Measurements from ENCODE around the gene NAV2.

DNA sequence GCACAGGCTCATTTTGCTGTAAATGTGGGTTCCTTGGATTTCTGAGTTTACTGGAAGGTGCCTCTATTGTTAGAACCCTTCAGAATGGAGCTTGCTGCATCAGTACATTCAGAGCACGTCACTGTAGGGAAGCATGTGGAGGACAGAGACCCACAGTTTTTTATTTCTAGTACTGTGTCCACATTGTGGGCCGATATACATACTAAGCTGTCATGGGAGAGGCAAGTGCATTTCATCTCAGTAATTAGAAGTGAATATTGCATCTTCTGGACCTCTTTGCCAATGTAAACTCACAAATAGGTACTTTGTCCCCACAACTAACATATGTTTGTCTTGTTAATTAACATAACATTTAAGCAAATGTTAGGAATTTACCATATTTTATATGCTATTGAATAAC is 139.7 kb downstream of the NAV2 start:
- TF ChIP-seq POLR2A (IDR thresholded peaks at IDR 0.05; ENCODE audit: extremely low read depth, insufficient read length) = no peak
- TF ChIP-seq, protein P1, sequence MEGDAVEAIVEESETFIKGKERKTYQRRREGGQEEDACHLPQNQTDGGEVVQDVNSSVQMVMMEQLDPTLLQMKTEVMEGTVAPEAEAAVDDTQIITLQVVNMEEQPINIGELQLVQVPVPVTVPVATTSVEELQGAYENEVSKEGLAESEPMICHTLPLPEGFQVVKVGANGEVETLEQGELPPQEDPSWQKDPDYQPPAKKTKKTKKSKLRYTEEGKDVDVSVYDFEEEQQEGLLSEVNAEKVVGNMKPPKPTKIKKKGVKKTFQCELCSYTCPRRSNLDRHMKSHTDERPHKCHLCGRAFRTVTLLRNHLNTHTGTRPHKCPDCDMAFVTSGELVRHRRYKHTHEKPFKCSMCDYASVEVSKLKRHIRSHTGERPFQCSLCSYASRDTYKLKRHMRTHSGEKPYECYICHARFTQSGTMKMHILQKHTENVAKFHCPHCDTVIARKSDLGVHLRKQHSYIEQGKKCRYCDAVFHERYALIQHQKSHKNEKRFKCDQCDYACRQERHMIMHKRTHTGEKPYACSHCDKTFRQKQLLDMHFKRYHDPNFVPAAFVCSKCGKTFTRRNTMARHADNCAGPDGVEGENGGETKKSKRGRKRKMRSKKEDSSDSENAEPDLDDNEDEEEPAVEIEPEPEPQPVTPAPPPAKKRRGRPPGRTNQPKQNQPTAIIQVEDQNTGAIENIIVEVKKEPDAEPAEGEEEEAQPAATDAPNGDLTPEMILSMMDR (IDR thresholded peaks at IDR 0.05; ENCODE audit: low read depth, low read length) = no peak

Data from NB4 (cell line).